ENCODE results near the gene PLK1.

Gene PLK1

GRCh38 chr16:23679274-23679985 lies 741 bp downstream of the PLK1 start:
- DNase-seq (ENCODE audit: extremely low read depth in 1 of 2, low read depth in 1 of 2) = no peak

- DNase-seq (ENCODE audit: extremely low read depth in 1 of 2, low read depth in 1 of 2) = no peak
Measured at GRCh38 chr16:23679986-23680336, 1.3 kb downstream of the PLK1 start.

- no peak for DNase-seq (ENCODE audit: extremely low read depth in 1 of 2, low read depth in 1 of 2)
Measured at GRCh38 chr16:23682181-23682580, 3.5 kb downstream of the PLK1 start.

- no peak for DNase-seq (ENCODE audit: extremely low read depth in 1 of 2, low read depth in 1 of 2)
Measured at GRCh38 chr16:23683487-23683886, 4.8 kb downstream of the PLK1 start.

GRCh38 chr16:23687034-23687808 lies 8.5 kb downstream of the PLK1 start:
- DNase-seq (ENCODE audit: extremely low read depth in 1 of 2, low read depth in 1 of 2) = no peak

- DNase-seq (ENCODE audit: extremely low read depth in 1 of 2, low read depth in 1 of 2) = no peak
Measured at GRCh38 chr16:23689442-23690187, 10.9 kb downstream of the PLK1 start.

GRCh38 chr16:23690771-23691482 lies 12.2 kb downstream of the PLK1 start:
- no peak for DNase-seq (ENCODE audit: extremely low read depth in 1 of 2, low read depth in 1 of 2)

- no peak for DNase-seq (ENCODE audit: extremely low read depth in 1 of 2, low read depth in 1 of 2)
Measured at GRCh38 chr16:23691483-23692189, 12.9 kb downstream of the PLK1 start.

GRCh38 chr16:23692190-23692837 lies 13.6 kb downstream of the PLK1 start:
- DNase-seq (ENCODE audit: extremely low read depth in 1 of 2, low read depth in 1 of 2) = no peak

- DNase-seq (ENCODE audit: extremely low read depth in 1 of 2, low read depth in 1 of 2) = no peak
Measured at GRCh38 chr16:23694265-23694643, 15.6 kb downstream of the PLK1 start.

GRCh38 chr16:23694644-23695373 lies 16.1 kb downstream of the PLK1 start:
- DNase-seq (ENCODE audit: extremely low read depth in 1 of 2, low read depth in 1 of 2) = no peak

- DNase-seq (ENCODE audit: extremely low read depth in 1 of 2, low read depth in 1 of 2) = no peak
Measured at GRCh38 chr16:23695756-23696155, 17.1 kb downstream of the PLK1 start.

- no peak for DNase-seq (ENCODE audit: extremely low read depth in 1 of 2, low read depth in 1 of 2)
Measured at GRCh38 chr16:23699100-23699499, 20.4 kb downstream of the PLK1 start.

- DNase-seq (ENCODE audit: extremely low read depth in 1 of 2, low read depth in 1 of 2) = no peak
Measured at GRCh38 chr16:23700093-23700492, 21.4 kb downstream of the PLK1 start.

- no peak for DNase-seq (ENCODE audit: extremely low read depth in 1 of 2, low read depth in 1 of 2)
Measured at GRCh38 chr16:23700509-23700908, 21.8 kb downstream of the PLK1 start.

- no peak for DNase-seq (ENCODE audit: extremely low read depth in 1 of 2, low read depth in 1 of 2)
Measured at GRCh38 chr16:23701045-23701444, 22.4 kb downstream of the PLK1 start.

GRCh38 chr16:23702951-23703350 lies 24.3 kb downstream of the PLK1 start:
- DNase-seq (ENCODE audit: extremely low read depth in 1 of 2, low read depth in 1 of 2) = no peak

- no peak for DNase-seq (ENCODE audit: extremely low read depth in 1 of 2, low read depth in 1 of 2)
Measured at GRCh38 chr16:23704772-23705516, 26.3 kb downstream of the PLK1 start.

- DNase-seq (ENCODE audit: extremely low read depth in 1 of 2, low read depth in 1 of 2) = no peak
Measured at GRCh38 chr16:23705517-23705902, 26.8 kb downstream of the PLK1 start.
